Measurements from ENCODE around the gene C1GALT1.

- TF ChIP-seq CTCF (tag by site-specific recombination; IDR thresholded peaks at IDR 0.05) (no peak), ZNF274 (IDR thresholded peaks at IDR 0.05; ENCODE audit: low read length) (no peak), ZNF274 (tag by site-specific recombination; IDR thresholded peaks at IDR 0.05; ENCODE audit: borderline replicate concordance) (no peak), ZBTB8A (tag by site-specific recombination; IDR thresholded peaks at IDR 0.05) (no peak), PRDM10 (tag by site-specific recombination; IDR thresholded peaks at IDR 0.05) (no peak), ELK4 (IDR thresholded peaks at IDR 0.05; ENCODE audit: borderline replicate concordance, low read depth, low read length) (no peak), PATZ1 (tag by site-specific recombination; IDR thresholded peaks at IDR 0.05) (no peak), ZNF280D (tag by site-specific recombination; IDR thresholded peaks at IDR 0.05) (no peak), ZNF324 (tag by site-specific recombination; IDR thresholded peaks at IDR 0.05) (no peak), ZNF394 (tag by site-specific recombination; IDR thresholded peaks at IDR 0.05; ENCODE audit: borderline replicate concordance) (no peak)
- TF ChIP-seq, protein P1, sequence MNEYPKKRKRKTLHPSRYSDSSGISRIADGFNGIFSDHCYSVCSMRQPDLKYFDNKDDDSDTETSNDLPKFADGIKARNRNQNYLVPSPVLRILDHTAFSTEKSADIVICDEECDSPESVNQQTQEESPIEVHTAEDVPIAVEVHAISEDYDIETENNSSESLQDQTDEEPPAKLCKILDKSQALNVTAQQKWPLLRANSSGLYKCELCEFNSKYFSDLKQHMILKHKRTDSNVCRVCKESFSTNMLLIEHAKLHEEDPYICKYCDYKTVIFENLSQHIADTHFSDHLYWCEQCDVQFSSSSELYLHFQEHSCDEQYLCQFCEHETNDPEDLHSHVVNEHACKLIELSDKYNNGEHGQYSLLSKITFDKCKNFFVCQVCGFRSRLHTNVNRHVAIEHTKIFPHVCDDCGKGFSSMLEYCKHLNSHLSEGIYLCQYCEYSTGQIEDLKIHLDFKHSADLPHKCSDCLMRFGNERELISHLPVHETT (tag by site-specific recombination; IDR thresholded peaks at IDR 0.05): no peak
- TF ChIP-seq, protein P2, sequence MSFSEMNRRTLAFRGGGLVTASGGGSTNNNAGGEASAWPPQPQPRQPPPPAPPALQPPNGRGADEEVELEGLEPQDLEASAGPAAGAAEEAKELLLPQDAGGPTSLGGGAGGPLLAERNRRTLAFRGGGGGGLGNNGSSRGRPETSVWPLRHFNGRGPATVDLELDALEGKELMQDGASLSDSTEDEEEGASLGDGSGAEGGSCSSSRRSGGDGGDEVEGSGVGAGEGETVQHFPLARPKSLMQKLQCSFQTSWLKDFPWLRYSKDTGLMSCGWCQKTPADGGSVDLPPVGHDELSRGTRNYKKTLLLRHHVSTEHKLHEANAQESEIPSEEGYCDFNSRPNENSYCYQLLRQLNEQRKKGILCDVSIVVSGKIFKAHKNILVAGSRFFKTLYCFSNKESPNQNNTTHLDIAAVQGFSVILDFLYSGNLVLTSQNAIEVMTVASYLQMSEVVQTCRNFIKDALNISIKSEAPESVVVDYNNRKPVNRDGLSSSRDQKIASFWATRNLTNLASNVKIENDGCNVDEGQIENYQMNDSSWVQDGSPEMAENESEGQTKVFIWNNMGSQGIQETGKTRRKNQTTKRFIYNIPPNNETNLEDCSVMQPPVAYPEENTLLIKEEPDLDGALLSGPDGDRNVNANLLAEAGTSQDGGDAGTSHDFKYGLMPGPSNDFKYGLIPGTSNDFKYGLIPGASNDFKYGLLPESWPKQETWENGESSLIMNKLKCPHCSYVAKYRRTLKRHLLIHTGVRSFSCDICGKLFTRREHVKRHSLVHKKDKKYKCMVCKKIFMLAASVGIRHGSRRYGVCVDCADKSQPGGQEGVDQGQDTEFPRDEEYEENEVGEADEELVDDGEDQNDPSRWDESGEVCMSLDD (tag by site-specific recombination; IDR thresholded peaks at IDR 0.05): no peak
These were observed 44.1 kb downstream of the C1GALT1 start for GRCh38 chr7:7226407-7226806.

Data from HEK293 (cell line).